GM12878 (cell line): ENCODE results near the gene MAGEA2B. TPM values are rescaled to one million over a fixed set of nuclear protein-coding genes. Genes with fewer than 3 reads are reported as not detected.
"Not testable (repeated sequence)": the region's sequence is repeated elsewhere in the genome, so short reads cannot be mapped to it uniquely, and the experiment has no call there.

Source experiments
- ATAC-seq: fragments of 200-7000 bp; cut with Tn5 transposase; 3 replicates; pipeline ENCODE4 v1.9.1; 2020; ENCODE audit warnings: mild to moderate bottlenecking, moderate library complexity
- BruUV-seq: library from RNA; stranded (reverse); fragments of 400-500 nt; replicated peaks from 2 replicates; lab custom pipeline; 2021; lab: Mats Ljungman, UMichigan
- CTCF ChIA-PET: fragments of 300-600 bp; sonication (Branson Sonifier 250); formaldehyde crosslinking; extraction: SDS; loops from one replicate; lab custom pipeline; 2021; ENCODE audit warnings: inconsistent platforms; lab: Yijun Ruan, JAX
- POLR2A ChIA-PET: fragments of 350-600 bp; formaldehyde crosslinking; extraction: SDS; loops from one replicate; lab custom pipeline; 2021; ENCODE audit warnings: inconsistent platforms; lab: Charles Lee
- RAD21 ChIA-PET: fragments of 300-600 bp; sonication (Branson Sonifier 250); formaldehyde crosslinking; loops from one replicate; lab custom pipeline; 2023; ENCODE audit warnings: antibody characterized with exemption; ENCODE audit not compliant: unreplicated experiment; lab: Charles Lee
- SMC1A ChIA-PET: fragments of 300-600 bp; sonication (Branson Sonifier 250); formaldehyde crosslinking; loops from one replicate; lab custom pipeline; 2023; ENCODE audit not compliant: unreplicated experiment, uncharacterized antibody; lab: Charles Lee
- DNase-seq: peaks from one replicate; pipeline ENCODE4 v3.0.0-alpha.2; 2011; ENCODE audit warnings: low read depth, low spot score
- FAIRE-seq: peaks from 3 replicates; lab custom pipeline; 2011; peaks lifted over from hg19 to GRCh38; lab: Jason Lieb, UNC
- H2AFZ ChIP-seq: 2 replicates; pipeline ENCODE4 v1.6.0; 2011; ENCODE audit warnings: low read depth, low read length, control low read depth; ENCODE audit not compliant: control insufficient read depth
- H3K27ac ChIP-seq: 2 replicates; pipeline ENCODE4 v1.5.1; 2011; ENCODE audit warnings: control low read depth; ENCODE audit not compliant: control insufficient read depth, insufficient read depth
- H3K27me3 ChIP-seq, 2 experiments: replicated peaks in 1 of 2; 2 replicates each; pipeline versions ENCODE4 v1.6.0 to v1.6.1; 2011; ENCODE audit warnings: low read length in 1 of 2; ENCODE audit not compliant: control insufficient read depth in 2 of 2, insufficient read depth in 2 of 2
- H3K36me3 ChIP-seq, 2 experiments: 2 replicates each; pipeline ENCODE4 v1.5.1; 2011; ENCODE audit warnings: low read length in 1 of 2; ENCODE audit not compliant: control insufficient read depth in 2 of 2, insufficient read depth in 2 of 2
- H3K4me1 ChIP-seq: 2 replicates; pipeline ENCODE4 v1.6.1; 2011; ENCODE audit warnings: mild to moderate bottlenecking, low read length, moderate library complexity, mixed read lengths; ENCODE audit not compliant: control insufficient read depth, insufficient read depth
- H3K4me2 ChIP-seq: 2 replicates; pipeline ENCODE4 v1.6.0; 2011; ENCODE audit warnings: control low read depth; ENCODE audit not compliant: control insufficient read depth, insufficient read depth
- H3K4me3 ChIP-seq: fragments of 200-600 bp; sonication (generic); 2 replicates; pipeline ENCODE4 v1.5.1; 2016
- H3K79me2 ChIP-seq: 2 replicates; pipeline ENCODE4 v1.6.0; 2011; ENCODE audit warnings: low read length; ENCODE audit not compliant: control insufficient read depth, insufficient read depth
- H3K9ac ChIP-seq: 2 replicates; pipeline ENCODE4 v1.8.0; 2011; ENCODE audit warnings: low read length, control low read depth, mixed read lengths; ENCODE audit not compliant: control insufficient read depth, insufficient read depth
- H3K9me3 ChIP-seq: replicated peaks from 3 replicates; pipeline ENCODE4 v1.5.1; 2011; ENCODE audit warnings: mild to moderate bottlenecking, low read length; ENCODE audit not compliant: control insufficient read depth, insufficient read depth
- H4K20me1 ChIP-seq: 2 replicates; pipeline ENCODE4 v1.6.0; 2011; ENCODE audit not compliant: control insufficient read depth, insufficient read depth
- WGBS: methylation state at CpG from one replicate; pipeline ENCODE4 v1.1.6; 2016; ENCODE audit warnings: low lambda C conversion rate; ENCODE audit not compliant: insufficient replicate concordance, insufficient coverage; ENCODE audit errors: missing lambda C conversion rate; 5-methylcytosine and 5-hydroxymethylcytosine counted together
- in situ Hi-C: fragments of 300-500 bp; cut with MboI; formaldehyde crosslinking; loops from 9 replicates; pipeline ENCODE4 v1.14.3; 2018; ENCODE audit warnings: mixed read lengths
- intact Hi-C: fragments of 100-400 bp; cut with micrococcal nuclease; formaldehyde crosslinking; loops from one replicate; pipeline ENCODE4 v1.14.2; 2022; ENCODE audit not compliant: unreplicated experiment
- polyA plus RNA-seq, 11 experiments: library from polyadenylated mRNA; depleted of rRNA in 4 of 11; unstranded in 6 of 11; stranded (reverse) in 5 of 11; fragments of >200 nt; fragmentation: Nextera tagmentation in 4 of 11; fragmentation: Illumina TruSeq in 1 of 11; extraction: Ambion mirVana in 4 of 11; extraction: Trizol in 1 of 11; gene quantifications; 1 replicate in 1 of 11; 2 replicates in 10 of 11; pipeline versions ENCODE4 v1.2.1 to v1.2.3, GENCODE V29; 2011 to 2016; ENCODE audit warnings: inconsistent platforms in 2 of 11, missing spikeins in 2 of 11, low read depth in 1 of 11
- total RNA-seq, 4 experiments: library from RNA; depleted of rRNA in 3 of 4; stranded (reverse); fragments of >200 nt in 3 of 4; fragmentation: Illumina TruSeq in 1 of 4; extraction: Trizol in 1 of 4; gene quantifications; 2 replicates each; pipeline versions ENCODE4 v1.2.1 to v1.2.3, GENCODE V29; 2013 to 2021

MAGEA2B gene
- total and polyA plus RNA-seq, 10 of the 15 experiments (the other 5 are each of a cell fraction or from before 2014, with no cell fraction given): not detected

- H3K27ac ChIP-seq, DNase-seq, H3K4me3 ChIP-seq, SMC1A ChIA-PET, in situ Hi-C loops, H3K9ac ChIP-seq, RAD21 ChIA-PET, H3K4me2 ChIP-seq, intact Hi-C loops, H3K9me3 ChIP-seq, H3K4me1 ChIP-seq, H3K27me3 ChIP-seq, H4K20me1 ChIP-seq, H3K79me2 ChIP-seq, POLR2A ChIA-PET, BruUV-seq, H3K36me3 ChIP-seq, CTCF ChIA-PET, H2AFZ ChIP-seq: not testable (repeated sequence)
- peak; percentile 91 for ATAC-seq
- no CpG with 5 or more reads among the region's 3 CpGs for WGBS
- FAIRE-seq: peak; percentile 91
Measured at GRCh38 chrX:152681012-152681411, 33.4 kb upstream of the MAGEA2B start.

GRCh38 chrX:152697952-152698931 lies 16.2 kb upstream of the MAGEA2B start, which contains the start of gene MAGEA3:
Gene MAGEA3 (plus strand): TSS chrX:152698794. CDS start chrX:152700833, 2,039 bp downstream.
- 13% methylated on average over 3 of the region's 34 CpGs for WGBS
- H3K79me2 ChIP-seq, H3K4me1 ChIP-seq, FAIRE-seq, BruUV-seq, H3K4me3 ChIP-seq, H3K36me3 ChIP-seq, H3K27me3 ChIP-seq, CTCF ChIA-PET, H3K9me3 ChIP-seq, in situ Hi-C loops, H3K9ac ChIP-seq, H4K20me1 ChIP-seq, H3K4me2 ChIP-seq, H3K27ac ChIP-seq, RAD21 ChIA-PET, SMC1A ChIA-PET, H2AFZ ChIP-seq, POLR2A ChIA-PET, DNase-seq, ATAC-seq, intact Hi-C loops: not testable (repeated sequence)

- FAIRE-seq, ATAC-seq, POLR2A ChIA-PET: not testable (repeated sequence)
Measured at GRCh38 chrX:152700390-152700789, 14.0 kb upstream of the MAGEA2B start.

GRCh38 chrX:152706500-152706899 lies 7.9 kb upstream of the MAGEA2B start:
- in situ Hi-C loops, BruUV-seq, H3K79me2 ChIP-seq, H3K36me3 ChIP-seq, H3K4me2 ChIP-seq, CTCF ChIA-PET, SMC1A ChIA-PET, FAIRE-seq, H3K27me3 ChIP-seq, H3K9ac ChIP-seq, H2AFZ ChIP-seq, H3K4me1 ChIP-seq, H4K20me1 ChIP-seq, ATAC-seq, POLR2A ChIA-PET, RAD21 ChIA-PET, intact Hi-C loops, H3K9me3 ChIP-seq, DNase-seq, H3K4me3 ChIP-seq, H3K27ac ChIP-seq: not testable (repeated sequence)
- 33% methylated on average over 3 of the region's 7 CpGs for WGBS

More at GRCh38 chrX:152700390-152700789, 14.0 kb upstream of the MAGEA2B start:
- H3K4me2 ChIP-seq, CTCF ChIA-PET, BruUV-seq, intact Hi-C loops, H3K27me3 ChIP-seq, SMC1A ChIA-PET, RAD21 ChIA-PET, H4K20me1 ChIP-seq, H3K4me1 ChIP-seq, H3K27ac ChIP-seq, H2AFZ ChIP-seq, DNase-seq, H3K79me2 ChIP-seq, H3K4me3 ChIP-seq, H3K36me3 ChIP-seq, H3K9ac ChIP-seq, in situ Hi-C loops, H3K9me3 ChIP-seq: not testable (repeated sequence)
- WGBS: 46% methylated on average over 4 of the region's 5 CpGs
